ENCODE data around the gene LDB1. TPM values are rescaled to one million over a fixed set of nuclear protein-coding genes. Genes with fewer than 3 reads are reported as not detected.

The LDB1 gene
- total and polyA plus RNA-seq, 10 of the 15 experiments (the other 5 are each of a cell fraction or from before 2014, with no cell fraction given) = 1.7 to 71.5 (median 36.9) TPM

DNA sequence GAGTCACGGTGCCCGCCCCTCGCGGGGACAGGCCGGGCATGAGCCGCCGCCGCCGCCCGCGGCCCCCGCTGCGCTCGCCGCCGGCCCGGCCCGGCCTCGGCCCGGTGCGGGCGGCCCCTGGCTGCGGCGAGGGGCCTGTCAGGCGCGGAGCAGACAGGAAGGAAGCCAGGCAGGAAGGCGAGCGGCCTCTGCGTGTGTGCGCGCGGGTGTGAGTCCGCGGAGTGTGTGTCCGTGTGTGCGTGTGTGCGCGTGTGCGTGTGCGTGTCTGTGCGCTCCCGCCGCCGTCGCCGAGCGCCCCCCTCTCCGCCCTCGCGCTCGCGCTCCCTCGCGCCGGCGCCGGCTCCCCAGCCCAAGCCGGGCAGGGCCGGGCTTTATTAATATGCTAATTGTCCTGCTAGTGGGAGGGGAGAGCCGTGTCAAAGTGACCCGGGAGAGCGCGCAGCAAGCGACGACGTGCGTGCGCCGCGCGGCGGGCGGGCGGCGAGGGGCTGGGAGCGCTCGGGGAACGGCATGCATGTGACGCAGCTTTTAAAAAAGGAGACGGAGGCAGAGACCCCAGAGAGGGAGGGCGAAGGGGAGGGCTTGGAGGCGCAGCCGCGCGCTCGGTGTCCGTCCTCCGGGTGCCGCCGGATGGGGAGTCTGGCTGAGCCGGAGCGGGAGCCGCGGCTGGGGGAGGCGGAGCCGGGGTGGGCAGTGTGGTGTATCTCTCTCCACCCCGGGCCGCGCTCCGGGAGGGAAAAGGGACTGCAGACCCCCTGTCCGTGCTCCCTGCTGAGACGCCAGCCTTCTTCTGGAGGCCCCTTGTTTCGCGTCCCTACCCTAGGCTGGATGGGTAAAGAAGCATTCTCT is at the start of gene LDB1 (continued):
- TF ChIP-seq BACH1 (IDR thresholded peaks at IDR 0.05; ENCODE audit: borderline replicate concordance) (peak; percentile 72), SIN3A (IDR thresholded peaks at IDR 0.05; ENCODE audit: low read depth, low read length) (no peak), DPF2 (IDR thresholded peaks at IDR 0.05) (peak; percentile 86; the same call in 1 of the 2 replicates), BHLHE40 (IDR thresholded peaks at IDR 0.05; ENCODE audit: borderline replicate concordance in 1 of 2, low read depth in 2 of 2, low read length in 1 of 2) (peak in 1 of 2 experiments; percentile 68; a peak in 1 of 4 replicates), POLR2AphosphoS2 (IDR thresholded peaks at IDR 0.05; ENCODE audit: low read depth, low read length) (no peak), IRF4 (IDR thresholded peaks at IDR 0.05; ENCODE audit: low read depth, low read length) (no peak), CREB1 (IDR thresholded peaks at IDR 0.05; ENCODE audit: low read depth) (no peak), SUZ12 (IDR thresholded peaks at IDR 0.05; ENCODE audit: unreplicated experiment) (no peak), MYC (IDR thresholded peaks at IDR 0.05; ENCODE audit: insufficient read depth, insufficient read length, insufficient replicate concordance, low read length, severe bottlenecking) (peak; percentile 42), CHD2 (IDR thresholded peaks at IDR 0.05; ENCODE audit: borderline replicate concordance, low read depth, low read length) (0 out of 2 replicates have a peak, but pooled peaks have one; percentile 34), EED (IDR thresholded peaks at IDR 0.05; ENCODE audit: low read depth) (no peak), RELA (IDR thresholded peaks at IDR 0.05; ENCODE audit: borderline replicate concordance, partially characterized antibody) (no peak), NR2C1 (IDR thresholded peaks at IDR 0.05) (peak; percentile 23; the same call in 1 of the 2 replicates), NRF1 (conservative IDR thresholded peaks at IDR 0.05; ENCODE audit: low read depth, low read length) (no peak; the same call in 1 of the 2 replicates), TCF7 (IDR thresholded peaks at IDR 0.05; ENCODE audit: borderline replicate concordance) (no peak), YBX1 (IDR thresholded peaks at IDR 0.05) (no peak), POLR2A (IDR thresholded peaks at IDR 0.05; ENCODE audit: low read depth, low read length) (peak; percentile 91), TBL1XR1 (IDR thresholded peaks at IDR 0.05; ENCODE audit: low read depth, low read length) (no peak), FOXM1 (IDR thresholded peaks at IDR 0.05; ENCODE audit: low read depth, low read length) (no peak), LARP7 (IDR thresholded peaks at IDR 0.05) (peak; percentile 77), MEF2A (IDR thresholded peaks at IDR 0.05; ENCODE audit: insufficient read depth, low read depth, low read length) (no peak)
- TF ChIP-seq, protein P1, sequence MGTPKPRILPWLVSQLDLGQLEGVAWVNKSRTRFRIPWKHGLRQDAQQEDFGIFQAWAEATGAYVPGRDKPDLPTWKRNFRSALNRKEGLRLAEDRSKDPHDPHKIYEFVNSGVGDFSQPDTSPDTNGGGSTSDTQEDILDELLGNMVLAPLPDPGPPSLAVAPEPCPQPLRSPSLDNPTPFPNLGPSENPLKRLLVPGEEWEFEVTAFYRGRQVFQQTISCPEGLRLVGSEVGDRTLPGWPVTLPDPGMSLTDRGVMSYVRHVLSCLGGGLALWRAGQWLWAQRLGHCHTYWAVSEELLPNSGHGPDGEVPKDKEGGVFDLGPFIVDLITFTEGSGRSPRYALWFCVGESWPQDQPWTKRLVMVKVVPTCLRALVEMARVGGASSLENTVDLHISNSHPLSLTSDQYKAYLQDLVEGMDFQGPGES (IDR thresholded peaks at IDR 0.05) = no peak
- TF ChIP-seq, protein P2, sequence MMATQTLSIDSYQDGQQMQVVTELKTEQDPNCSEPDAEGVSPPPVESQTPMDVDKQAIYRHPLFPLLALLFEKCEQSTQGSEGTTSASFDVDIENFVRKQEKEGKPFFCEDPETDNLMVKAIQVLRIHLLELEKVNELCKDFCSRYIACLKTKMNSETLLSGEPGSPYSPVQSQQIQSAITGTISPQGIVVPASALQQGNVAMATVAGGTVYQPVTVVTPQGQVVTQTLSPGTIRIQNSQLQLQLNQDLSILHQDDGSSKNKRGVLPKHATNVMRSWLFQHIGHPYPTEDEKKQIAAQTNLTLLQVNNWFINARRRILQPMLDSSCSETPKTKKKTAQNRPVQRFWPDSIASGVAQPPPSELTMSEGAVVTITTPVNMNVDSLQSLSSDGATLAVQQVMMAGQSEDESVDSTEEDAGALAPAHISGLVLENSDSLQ (IDR thresholded peaks at IDR 0.05) = no peak
- TF ChIP-seq, protein P3, sequence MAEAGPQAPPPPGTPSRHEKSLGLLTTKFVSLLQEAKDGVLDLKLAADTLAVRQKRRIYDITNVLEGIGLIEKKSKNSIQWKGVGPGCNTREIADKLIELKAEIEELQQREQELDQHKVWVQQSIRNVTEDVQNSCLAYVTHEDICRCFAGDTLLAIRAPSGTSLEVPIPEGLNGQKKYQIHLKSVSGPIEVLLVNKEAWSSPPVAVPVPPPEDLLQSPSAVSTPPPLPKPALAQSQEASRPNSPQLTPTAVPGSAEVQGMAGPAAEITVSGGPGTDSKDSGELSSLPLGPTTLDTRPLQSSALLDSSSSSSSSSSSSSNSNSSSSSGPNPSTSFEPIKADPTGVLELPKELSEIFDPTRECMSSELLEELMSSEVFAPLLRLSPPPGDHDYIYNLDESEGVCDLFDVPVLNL (IDR thresholded peaks at IDR 0.05; ENCODE audit: low read depth, low read length) = no peak
- TF ChIP-seq, protein P4, sequence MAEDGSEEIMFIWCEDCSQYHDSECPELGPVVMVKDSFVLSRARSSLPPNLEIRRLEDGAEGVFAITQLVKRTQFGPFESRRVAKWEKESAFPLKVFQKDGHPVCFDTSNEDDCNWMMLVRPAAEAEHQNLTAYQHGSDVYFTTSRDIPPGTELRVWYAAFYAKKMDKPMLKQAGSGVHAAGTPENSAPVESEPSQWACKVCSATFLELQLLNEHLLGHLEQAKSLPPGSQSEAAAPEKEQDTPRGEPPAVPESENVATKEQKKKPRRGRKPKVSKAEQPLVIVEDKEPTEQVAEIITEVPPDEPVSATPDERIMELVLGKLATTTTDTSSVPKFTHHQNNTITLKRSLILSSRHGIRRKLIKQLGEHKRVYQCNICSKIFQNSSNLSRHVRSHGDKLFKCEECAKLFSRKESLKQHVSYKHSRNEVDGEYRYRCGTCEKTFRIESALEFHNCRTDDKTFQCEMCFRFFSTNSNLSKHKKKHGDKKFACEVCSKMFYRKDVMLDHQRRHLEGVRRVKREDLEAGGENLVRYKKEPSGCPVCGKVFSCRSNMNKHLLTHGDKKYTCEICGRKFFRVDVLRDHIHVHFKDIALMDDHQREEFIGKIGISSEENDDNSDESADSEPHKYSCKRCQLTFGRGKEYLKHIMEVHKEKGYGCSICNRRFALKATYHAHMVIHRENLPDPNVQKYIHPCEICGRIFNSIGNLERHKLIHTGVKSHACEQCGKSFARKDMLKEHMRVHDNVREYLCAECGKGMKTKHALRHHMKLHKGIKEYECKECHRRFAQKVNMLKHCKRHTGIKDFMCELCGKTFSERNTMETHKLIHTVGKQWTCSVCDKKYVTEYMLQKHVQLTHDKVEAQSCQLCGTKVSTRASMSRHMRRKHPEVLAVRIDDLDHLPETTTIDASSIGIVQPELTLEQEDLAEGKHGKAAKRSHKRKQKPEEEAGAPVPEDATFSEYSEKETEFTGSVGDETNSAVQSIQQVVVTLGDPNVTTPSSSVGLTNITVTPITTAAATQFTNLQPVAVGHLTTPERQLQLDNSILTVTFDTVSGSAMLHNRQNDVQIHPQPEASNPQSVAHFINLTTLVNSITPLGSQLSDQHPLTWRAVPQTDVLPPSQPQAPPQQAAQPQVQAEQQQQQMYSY (CRISPR knock-in tag; IDR thresholded peaks at IDR 0.05) = no peak

Data from GM12878 (cell line).